ENCODE results near the gene AGPAT2. TPM values are rescaled to one million over a fixed set of nuclear protein-coding genes. Genes with fewer than 3 reads are reported as not detected.

AGPAT2 gene
- total RNA-seq, 4 donors from 2014 or later: 66.2 to 80.6 (median 75.8) TPM

GRCh38 chr9:136678034-136678433 is 9.2 kb downstream of the AGPAT2 start:
- 95% methylated on average over 4 of the region's 15 CpGs; no CpG with 5 or more reads in 1 of the 2 donors for WGBS, 2 donors
- DNase-seq: no peak
- H3K9me3 ChIP-seq: no peaks in the 10 kb centered on the region
- no peak overlapping the region for H3K27ac ChIP-seq
- no peak overlapping the region for H3K4me3 ChIP-seq
- H3K4me1 ChIP-seq: peaks cover 7 to 32% (median 10%) of the 10 kb centered on the region in 3 donors
- intact Hi-C loops (cut with DNase I): no loop called here
- H3K36me3 ChIP-seq: peaks cover 3 to 61% (median 8%) of the 10 kb centered on the region in 3 donors
- TF ChIP-seq CTCF (IDR thresholded peaks at IDR 0.05) (no peak), POLR2A (IDR thresholded peaks at IDR 0.05) (no peak)
- H3K27me3 ChIP-seq: no peaks in the 10 kb centered on the region

GRCh38 chr9:136676920-136677686 is 10.2 kb downstream of the AGPAT2 start:
- TF ChIP-seq CTCF (IDR thresholded peaks at IDR 0.05) (no peak), POLR2A (IDR thresholded peaks at IDR 0.05) (no peak)
- Histone ChIP-seq H3K4me1 (peaks cover 7 to 30% (median 10%) of the 10 kb centered on the region in 3 donors), H3K9me3 (no peaks in the 10 kb centered on the region), H3K27ac (no peak overlapping the region), H3K4me3 (no peak overlapping the region), H3K27me3 (no peaks in the 10 kb centered on the region), H3K36me3 (peaks cover 3 to 62% (median 8%) of the 10 kb centered on the region in 3 donors)
- 90 to 93% methylated on average over 8 to 16 of the region's 46 CpGs for WGBS, 2 donors
- intact Hi-C loops (cut with DNase I): no loop called here
- no peak for DNase-seq

GRCh38 chr9:136676297-136676794 is 10.9 kb downstream of the AGPAT2 start:
- DNase-seq: no peak
- H3K4me1 ChIP-seq: peaks cover 7 to 38% (median 13%) of the 10 kb centered on the region in 3 donors

GRCh38 chr9:136675477-136676296 is 11.6 kb downstream of the AGPAT2 start:
- intact Hi-C loops (cut with DNase I): no loop called here
- H3K27me3 ChIP-seq: peaks cover 0 to 9% (median 0%) of the 10 kb centered on the region in 4 donors
- WGBS, 2 donors: 82 to 86% methylated on average over 5 to 8 of the region's 16 CpGs
- H3K9me3 ChIP-seq: no peaks in the 10 kb centered on the region
- H3K4me1 ChIP-seq: peaks cover 7 to 40% (median 13%) of the 10 kb centered on the region in 3 donors
- H3K36me3 ChIP-seq: peaks cover 3 to 61% (median 8%) of the 10 kb centered on the region in 3 donors
- TF ChIP-seq POLR2A (IDR thresholded peaks at IDR 0.05) (no peak), CTCF (IDR thresholded peaks at IDR 0.05) (no peak)
- no peak overlapping the region for H3K27ac ChIP-seq
- DNase-seq: no peak
- no peak overlapping the region for H3K4me3 ChIP-seq

More at GRCh38 chr9:136676297-136676794, 10.9 kb downstream of the AGPAT2 start:
- Histone ChIP-seq H3K36me3 (peaks cover 3 to 67% (median 8%) of the 10 kb centered on the region in 3 donors), H3K9me3 (no peaks in the 10 kb centered on the region), H3K27me3 (peaks cover 0 to 5% (median 0%) of the 10 kb centered on the region in 4 donors), H3K4me3 (no peak overlapping the region), H3K27ac (no peak overlapping the region)
- TF ChIP-seq CTCF (IDR thresholded peaks at IDR 0.05): no peak
- TF ChIP-seq POLR2A (IDR thresholded peaks at IDR 0.05): no peak
- intact Hi-C loops (cut with DNase I): no loop called here
- WGBS, 2 donors: 93 to 94% methylated on average over 3 to 9 of the region's 13 CpGs
